OCI-LY7 (cell line): ENCODE data around the gene FAM181B. TPM values are rescaled to one million over a fixed set of nuclear protein-coding genes. Genes with fewer than 3 reads are reported as not detected.

ENCODE experiments used
- BruUV-seq: library from RNA; stranded (reverse); fragments of 400-500 nt; replicated peaks from 2 replicates; lab custom pipeline; 2021; lab: Mats Ljungman, UMichigan
- CTCF ChIA-PET: fragments of 300-600 bp; sonication (Branson Sonifier 250); formaldehyde crosslinking; loops from one replicate; lab custom pipeline; 2022; ENCODE audit warnings: antibody characterized with exemption; ENCODE audit not compliant: unreplicated experiment; lab: Charles Lee
- POLR2A ChIA-PET: fragments of 300-600 bp; sonication (Branson Sonifier 250); formaldehyde crosslinking; loops from one replicate; lab custom pipeline; 2022; ENCODE audit warnings: antibody characterized with exemption; lab: Charles Lee
- DNase-seq: peaks from one replicate; pipeline ENCODE4 v3.0.0-alpha.2; 2015; ENCODE audit warnings: low spot score
- H2AFZ ChIP-seq: fragments of 200-600 bp; sonication (generic), shearing (Covaris generic); 2 replicates; pipeline ENCODE4 v1.6.1; 2014; ENCODE audit warnings: mild to moderate bottlenecking, antibody characterized with exemption, low read length, moderate library complexity
- H3K27ac ChIP-seq: fragments of 200-600 bp; sonication (generic); 2 replicates; pipeline ENCODE4 v1.5.1; 2014; ENCODE audit warnings: mixed run types, low read depth, mild to moderate bottlenecking, moderate library complexity, low read length, inconsistent platforms; ENCODE audit not compliant: poor library complexity, severe bottlenecking
- H3K36me3 ChIP-seq: fragments of 200-600 bp; sonication (generic); 2 replicates; pipeline ENCODE4 v1.6.1; 2014; ENCODE audit warnings: mild to moderate bottlenecking, antibody characterized with exemption, low read length, moderate library complexity, mixed read lengths; ENCODE audit not compliant: insufficient read depth
- H3K4me1 ChIP-seq: fragments of 200-600 bp; sonication (generic); 2 replicates; pipeline ENCODE4 v1.5.1; 2014; ENCODE audit warnings: mild to moderate bottlenecking, low read length; ENCODE audit not compliant: insufficient read depth, poor library complexity, severe bottlenecking
- H3K4me2 ChIP-seq: fragments of 200-600 bp; sonication (generic); 2 replicates; pipeline ENCODE4 v1.6.1; 2014; ENCODE audit warnings: mild to moderate bottlenecking, low read length
- H3K4me3 ChIP-seq: fragments of 200-600 bp; sonication (generic); 2 replicates; pipeline ENCODE4 v1.5.1; 2014; ENCODE audit warnings: mild to moderate bottlenecking, low read depth, low read length; ENCODE audit not compliant: poor library complexity, severe bottlenecking
- H3K79me2 ChIP-seq: fragments of 200-600 bp; sonication (generic); 2 replicates; pipeline ENCODE4 v1.6.1; 2016; ENCODE audit warnings: low read depth, mild to moderate bottlenecking, low read length, moderate library complexity, mixed read lengths; ENCODE audit not compliant: insufficient read depth
- H3K9me2 ChIP-seq: fragments of 200-600 bp; sonication (generic); 2 replicates; pipeline ENCODE4 v1.6.1; 2016; ENCODE audit warnings: mild to moderate bottlenecking, low read length, mixed read lengths; ENCODE audit not compliant: insufficient read depth
- H3K9me3 ChIP-seq: fragments of 200-600 bp; sonication (generic); 2 replicates; pipeline ENCODE4 v1.6.1; 2014; ENCODE audit warnings: mild to moderate bottlenecking, mixed run types, low read length, mixed read lengths
- H4K20me1 ChIP-seq: fragments of 200-600 bp; sonication (generic); 2 replicates; pipeline ENCODE4 v1.6.1; 2014; ENCODE audit warnings: mild to moderate bottlenecking, antibody characterized with exemption, low read length, moderate library complexity, mixed read lengths; ENCODE audit not compliant: insufficient read depth
- CTCF ChIP-seq: fragments of 200-600 bp; sonication (generic); conservative IDR thresholded peaks from 2 replicates; pipeline ENCODE4 v1.5.1; 2014; ENCODE audit warnings: mild to moderate bottlenecking, antibody characterized with exemption, low read length, moderate library complexity, mixed read lengths
- EZH2phosphoT487 ChIP-seq: fragments of 200-600 bp; sonication (generic); IDR thresholded peaks from 2 replicates; pipeline ENCODE4 v1.6.1; 2018; ENCODE audit warnings: low read depth, borderline replicate concordance, mild to moderate bottlenecking, mixed run types, antibody characterized with exemption, low read length, moderate library complexity, mixed read lengths
- intact Hi-C: fragments of 100-400 bp; cut with micrococcal nuclease; formaldehyde crosslinking; loops from one replicate; pipeline ENCODE4 v1.10.0; 2022; ENCODE audit not compliant: unreplicated experiment
- total RNA-seq, 2 experiments: library from RNA; depleted of rRNA in 1 of 2; stranded (reverse); fragments of >200 nt in 1 of 2; shearing (Covaris generic) in 1 of 2; gene quantifications; 2 replicates each; pipeline ENCODE4 v1.2.3, GENCODE V29; 2014 to 2022

FAM181B gene
- total RNA-seq, 2 experiments from 2014 or later: not detected

GRCh38 chr11:82731691-82732277, 1.9 kb downstream of the FAM181B start:
- DNase-seq: no peak
- no peaks in the 10 kb centered on the region for H3K9me2 ChIP-seq
- TF ChIP-seq CTCF (no peak), EZH2phosphoT487 (no peak)
- no TSS peak for BruUV-seq
- intact Hi-C loops: no loop called here
- ChIA-PET CTCF (interaction anchor here (0.6 kb wide), 1 partner anchor 18 kb away, joined by 3 read pairs; no protein-coding TSS in a partner anchor), POLR2A (no interaction called here)
- no peak overlapping the region for H3K4me3 ChIP-seq
- H3K9me3 ChIP-seq: no peaks in the 10 kb centered on the region
- H4K20me1 ChIP-seq: no peaks in the 10 kb centered on the region
- no peak overlapping the region for H2AFZ ChIP-seq
- no peaks in the 10 kb centered on the region for H3K79me2 ChIP-seq
- H3K4me1 ChIP-seq: no peaks in the 10 kb centered on the region
- H3K4me2 ChIP-seq: no peak overlapping the region
- H3K36me3 ChIP-seq: no peaks in the 10 kb centered on the region
- no peak overlapping the region for H3K27ac ChIP-seq

- no peaks in the 10 kb centered on the region for H3K9me3 ChIP-seq
- ChIA-PET CTCF (no interaction called here), POLR2A (interaction anchor here (0.6 kb wide), 1 partner anchor 35 kb away, joined by 3 read pairs; no protein-coding TSS in a partner anchor)
- H3K79me2 ChIP-seq: no peaks in the 10 kb centered on the region
- BruUV-seq: no TSS peak
- no peaks in the 10 kb centered on the region for H3K4me1 ChIP-seq
- no peak overlapping the region for H2AFZ ChIP-seq
- intact Hi-C loops: no loop called here
- H3K27ac ChIP-seq: no peak overlapping the region
- no peak overlapping the region for H3K4me2 ChIP-seq
- H3K36me3 ChIP-seq: no peaks in the 10 kb centered on the region
- TF ChIP-seq EZH2phosphoT487: no peak
- no peak for TF ChIP-seq CTCF
- no peaks in the 10 kb centered on the region for H3K9me2 ChIP-seq
- no peaks in the 10 kb centered on the region for H4K20me1 ChIP-seq
- no peak overlapping the region for H3K4me3 ChIP-seq
- DNase-seq: no peak
Observed at GRCh38 chr11:82730754-82731153, 2.9 kb downstream of the FAM181B start.

- Histone ChIP-seq H3K27ac (no peak overlapping the region), H4K20me1 (no peaks in the 10 kb centered on the region), H2AFZ (no peak overlapping the region), H3K36me3 (no peaks in the 10 kb centered on the region), H3K79me2 (no peaks in the 10 kb centered on the region), H3K4me2 (no peak overlapping the region), H3K4me3 (no peak overlapping the region), H3K9me3 (no peaks in the 10 kb centered on the region), H3K4me1 (no peaks in the 10 kb centered on the region), H3K9me2 (no peaks in the 10 kb centered on the region)
- CTCF ChIA-PET: no interaction called here
- intact Hi-C loops: no loop called here
- TF ChIP-seq CTCF: no peak
- POLR2A ChIA-PET: interaction anchor here (0.6 kb wide), 1 partner anchor 35 kb away, joined by 3 read pairs; no protein-coding TSS in a partner anchor
- no peak for DNase-seq
- no TSS peak for BruUV-seq
Observed at GRCh38 chr11:82730286-82730685, 3.4 kb downstream of the FAM181B start.
